ENCODE measurements around the gene MPHOSPH9. TPM values are rescaled to one million over a fixed set of nuclear protein-coding genes. Genes with fewer than 3 reads are reported as not detected.
A peak's percentile ranks its signal among the peaks of the same experiment; 100 is the strongest.

The MPHOSPH9 gene
- total RNA-seq, 1 donor, result 61.3 TPM

DNA sequence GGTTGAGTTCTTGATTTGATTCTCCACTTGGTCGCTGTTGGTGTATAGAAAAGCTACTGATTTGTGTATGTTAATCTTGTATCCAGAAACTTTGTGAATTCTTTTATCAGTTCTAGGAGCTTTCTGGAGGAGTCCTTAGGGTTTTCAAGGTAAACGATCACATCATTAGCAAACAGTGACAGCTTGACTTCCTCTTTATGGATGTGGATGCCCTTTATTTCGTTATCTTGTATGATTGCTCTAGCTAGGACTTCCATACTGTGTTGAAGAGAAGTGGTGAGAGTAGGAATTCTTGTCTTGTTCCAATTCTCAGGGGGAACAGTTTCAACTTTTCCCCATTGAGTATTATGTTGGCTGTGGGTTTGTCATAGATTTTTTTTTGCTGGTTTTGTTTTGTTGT lies 12.7 kb upstream of the MPHOSPH9 start:
- H3K4me3 ChIP-seq (ENCODE audit: low read depth, low read length), result no peak overlapping the region
- TF ChIP-seq, protein P1, sequence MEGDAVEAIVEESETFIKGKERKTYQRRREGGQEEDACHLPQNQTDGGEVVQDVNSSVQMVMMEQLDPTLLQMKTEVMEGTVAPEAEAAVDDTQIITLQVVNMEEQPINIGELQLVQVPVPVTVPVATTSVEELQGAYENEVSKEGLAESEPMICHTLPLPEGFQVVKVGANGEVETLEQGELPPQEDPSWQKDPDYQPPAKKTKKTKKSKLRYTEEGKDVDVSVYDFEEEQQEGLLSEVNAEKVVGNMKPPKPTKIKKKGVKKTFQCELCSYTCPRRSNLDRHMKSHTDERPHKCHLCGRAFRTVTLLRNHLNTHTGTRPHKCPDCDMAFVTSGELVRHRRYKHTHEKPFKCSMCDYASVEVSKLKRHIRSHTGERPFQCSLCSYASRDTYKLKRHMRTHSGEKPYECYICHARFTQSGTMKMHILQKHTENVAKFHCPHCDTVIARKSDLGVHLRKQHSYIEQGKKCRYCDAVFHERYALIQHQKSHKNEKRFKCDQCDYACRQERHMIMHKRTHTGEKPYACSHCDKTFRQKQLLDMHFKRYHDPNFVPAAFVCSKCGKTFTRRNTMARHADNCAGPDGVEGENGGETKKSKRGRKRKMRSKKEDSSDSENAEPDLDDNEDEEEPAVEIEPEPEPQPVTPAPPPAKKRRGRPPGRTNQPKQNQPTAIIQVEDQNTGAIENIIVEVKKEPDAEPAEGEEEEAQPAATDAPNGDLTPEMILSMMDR (IDR thresholded peaks at IDR 0.05; ENCODE audit: insufficient read depth, low read depth, low read length), result no peak
- DNase-seq (ENCODE audit: low read depth), result no peak

DNA sequence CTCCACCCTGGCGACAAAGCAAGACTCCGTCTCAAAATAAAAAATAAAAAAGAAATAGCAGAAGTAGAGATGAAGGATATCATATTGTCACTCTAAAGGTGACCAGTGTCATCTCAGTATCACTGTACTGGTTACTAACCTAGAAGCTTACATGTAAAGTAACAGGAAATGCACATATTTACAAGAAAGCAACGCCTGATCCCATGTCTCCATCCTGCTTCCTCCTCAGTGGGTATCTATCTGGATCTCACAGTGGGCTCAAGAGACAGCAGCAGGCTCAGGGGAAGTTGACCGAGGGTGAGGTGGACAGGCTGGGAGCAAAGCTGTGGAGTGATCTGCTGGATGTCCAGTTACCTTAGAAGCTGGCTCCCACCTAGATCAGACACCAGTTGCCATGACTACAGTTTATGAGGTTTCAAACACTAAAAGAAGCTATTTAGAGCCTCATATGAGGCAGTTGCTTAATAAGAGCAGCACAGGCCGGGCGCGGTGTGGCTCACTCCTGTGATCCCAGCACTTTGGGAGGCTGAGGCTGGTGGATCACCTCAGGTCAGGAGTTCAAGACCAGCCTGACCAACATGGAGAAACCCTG lies 10.8 kb upstream of the MPHOSPH9 start:
- no peak for DNase-seq (ENCODE audit: low read depth)
- TF ChIP-seq, protein P1 (IDR thresholded peaks at IDR 0.05; ENCODE audit: insufficient read depth, low read depth, low read length), result no peak
- H3K4me3 ChIP-seq (ENCODE audit: low read depth, low read length), result no peak overlapping the region

DNA sequence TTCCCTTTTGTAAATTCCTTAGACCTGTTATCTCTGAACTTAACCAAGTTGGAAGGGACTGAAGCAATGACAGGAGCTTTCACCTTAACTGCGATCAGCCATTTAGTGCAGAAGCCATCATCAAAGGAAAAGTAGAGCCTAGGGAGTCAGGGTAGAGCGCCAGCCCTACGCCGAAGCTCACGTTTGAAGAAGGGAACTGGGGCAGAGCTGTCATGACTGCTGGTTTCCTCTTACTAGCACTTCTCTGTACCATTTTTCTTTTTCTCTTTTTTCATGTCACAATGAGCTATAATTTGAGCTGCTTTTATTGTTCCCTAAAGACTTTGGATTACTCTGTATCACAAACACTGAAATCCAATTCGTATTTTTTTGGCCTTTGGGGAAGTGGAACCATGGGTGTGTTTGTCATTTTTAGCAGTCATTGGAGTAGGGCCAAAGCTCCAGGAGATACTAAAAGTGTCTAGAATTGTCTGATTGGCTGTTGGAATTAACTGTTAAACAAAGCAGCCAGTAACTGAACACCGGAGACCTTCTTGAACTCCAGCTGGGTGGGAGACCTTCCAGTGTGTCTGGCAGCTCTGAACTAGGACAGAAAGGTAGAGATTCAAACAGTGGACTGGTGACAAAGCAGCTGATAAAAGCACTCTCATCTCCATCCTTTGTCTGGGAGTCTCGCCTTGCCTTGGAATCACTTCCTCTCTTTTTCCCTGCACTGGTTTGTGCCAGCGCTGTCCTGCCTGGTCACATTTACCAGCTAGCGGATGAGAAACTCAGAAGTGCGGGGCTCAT lies 9.4 kb upstream of the MPHOSPH9 start:
- peak; percentile 29 for DNase-seq (ENCODE audit: low read depth)
- TF ChIP-seq, protein P1 (IDR thresholded peaks at IDR 0.05; ENCODE audit: insufficient read depth, low read depth, low read length), result no peak
- no peak overlapping the region for H3K4me3 ChIP-seq (ENCODE audit: low read depth, low read length)

DNA sequence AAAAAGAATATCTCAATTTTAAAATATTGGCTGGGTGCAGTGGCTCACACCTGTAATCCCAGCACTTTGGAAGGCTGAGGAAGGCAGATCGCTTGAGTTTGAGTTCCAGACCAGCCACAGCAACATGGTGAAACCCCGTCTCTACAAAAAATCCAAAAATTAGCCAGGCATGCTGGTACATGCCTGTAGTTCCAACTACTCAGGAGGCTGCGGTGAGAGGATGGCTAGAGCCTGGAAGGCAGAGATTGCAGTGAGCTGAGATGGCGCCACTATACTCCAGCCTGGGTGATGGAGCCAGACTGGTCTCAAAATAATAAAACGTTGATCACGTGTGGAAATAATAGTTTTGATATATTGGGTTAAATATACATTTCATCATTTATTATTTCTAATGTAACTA lies 6.0 kb upstream of the MPHOSPH9 start:
- TF ChIP-seq, protein P1 (IDR thresholded peaks at IDR 0.05; ENCODE audit: insufficient read depth, low read depth, low read length), result no peak
- H3K4me3 ChIP-seq (ENCODE audit: low read depth, low read length), result no peak overlapping the region
- no peak for DNase-seq (ENCODE audit: low read depth)

DNA sequence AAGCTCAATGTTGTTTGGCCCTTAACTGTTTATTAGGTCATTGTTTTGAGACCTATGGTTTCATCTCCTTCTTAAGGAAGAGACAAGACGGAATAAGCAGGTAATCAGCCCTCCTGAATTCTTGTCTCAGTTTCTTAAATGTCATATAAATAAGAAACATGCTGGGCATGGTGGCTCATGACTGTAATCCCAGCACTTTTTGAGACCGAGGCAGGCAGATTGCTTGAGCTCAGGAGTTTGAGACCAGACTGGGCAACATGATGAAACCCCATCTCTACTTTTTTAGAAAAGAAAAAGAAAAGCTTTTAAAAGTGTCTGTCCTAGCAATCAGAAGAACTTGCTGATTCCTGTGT lies 5.4 kb upstream of the MPHOSPH9 start:
- TF ChIP-seq, protein P1 (IDR thresholded peaks at IDR 0.05; ENCODE audit: insufficient read depth, low read depth, low read length), result no peak
- DNase-seq (ENCODE audit: low read depth), result no peak

DNA sequence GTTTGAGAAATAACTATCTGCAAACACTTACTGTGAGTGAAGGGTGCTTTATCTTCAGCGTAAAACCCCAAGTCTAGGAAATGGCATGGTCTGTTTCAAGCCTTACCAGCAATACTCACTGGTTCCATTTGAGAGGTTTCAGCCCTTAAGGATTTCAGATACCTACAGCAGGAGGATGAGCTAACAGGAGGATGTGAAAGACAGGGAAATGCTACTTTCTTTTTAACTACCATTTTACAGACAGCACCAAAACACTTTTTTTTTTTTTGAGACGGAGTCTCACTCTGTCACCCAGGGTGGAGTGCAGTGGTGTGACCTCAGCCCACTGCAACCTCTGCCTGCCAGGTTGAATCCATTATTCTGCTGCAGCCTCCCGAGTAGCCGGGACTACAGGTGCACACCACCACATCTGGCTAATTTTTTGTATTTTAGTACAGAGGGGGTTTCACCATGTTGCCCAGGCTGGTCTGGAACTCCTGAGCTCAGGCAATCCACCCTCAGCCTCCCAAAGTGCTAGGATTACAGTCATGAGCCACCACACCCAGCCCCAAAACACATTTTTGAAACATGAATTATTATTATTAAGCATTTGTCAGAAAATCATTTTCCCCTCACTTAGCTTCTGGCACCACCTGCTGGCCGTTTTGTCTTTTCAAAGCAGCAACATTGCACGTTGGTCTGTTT lies 4.8 kb upstream of the MPHOSPH9 start:
- DNase-seq (ENCODE audit: low read depth), result peak; percentile 81
- H3K4me3 ChIP-seq (ENCODE audit: low read depth, low read length), result no peak overlapping the region
- TF ChIP-seq, protein P1 (IDR thresholded peaks at IDR 0.05; ENCODE audit: insufficient read depth, low read depth, low read length), result peak; percentile 74

More for the DNA sequence above, 5.4 kb upstream of the MPHOSPH9 start:
- H3K4me3 ChIP-seq (ENCODE audit: low read depth, low read length), result no peak overlapping the region
